ENCODE data around the gene GNRHR.
A peak's percentile ranks its signal among the peaks of the same experiment; 100 is the strongest.

GNRHR gene

GRCh38 chr4:67717586-67717985 is 36.6 kb downstream of the GNRHR start:
- no peak overlapping the region for H2AK5ac ChIP-seq (ENCODE audit: low read depth, low read length)
- no peak overlapping the region for H2AFZ ChIP-seq (ENCODE audit: low read length)
- peaks cover 9 to 15% of the 10 kb centered on the region in 2 donors for H3K4me1 ChIP-seq (ENCODE audit: control insufficient read depth in 2 of 2, insufficient read depth in 1 of 2, low read depth in 1 of 2, low read length in 2 of 2)
- H3K36me3 ChIP-seq (replicated peaks in 1 of 2; ENCODE audit: control insufficient read depth in 2 of 2, insufficient read depth in 2 of 2, low read length in 2 of 2) = peaks cover 0 to 22% of the 10 kb centered on the region in 2 donors
- no peak overlapping the region for H2BK5ac ChIP-seq (ENCODE audit: low read length)
- peaks cover 0 to 11% of the 10 kb centered on the region in 2 donors for H3K9me3 ChIP-seq (replicated peaks in 1 of 2; ENCODE audit: control insufficient read depth in 2 of 2, insufficient read depth in 1 of 2, low read depth in 1 of 2, low read length in 2 of 2)
- H4K91ac ChIP-seq (ENCODE audit: low read depth, low read length, poor library complexity) = no peak overlapping the region
- H2BK120ac ChIP-seq (ENCODE audit: low read depth, low read length) = no peak overlapping the region
- no peaks in the 10 kb centered on the region for H3K27me3 ChIP-seq (ENCODE audit: control insufficient read depth in 3 of 3, insufficient read depth in 3 of 3, low read depth in 1 of 3, low read length in 3 of 3)
- no peak overlapping the region for H3K23ac ChIP-seq (ENCODE audit: low read depth, low read length, poor library complexity)
- no peak overlapping the region for H2BK12ac ChIP-seq (ENCODE audit: low read length)
- no peak overlapping the region for H3K4me3 ChIP-seq (ENCODE audit: low read length in 2 of 2)
- no peak overlapping the region for H2BK15ac ChIP-seq (ENCODE audit: low read length)
- H3K27ac ChIP-seq (replicated peaks; ENCODE audit: low read length) = no peak overlapping the region
- peaks cover 4% of the 10 kb centered on the region for H3K79me1 ChIP-seq (ENCODE audit: low read depth, low read length)
- no peak overlapping the region for H3K18ac ChIP-seq (ENCODE audit: low read length)
- H3K9ac ChIP-seq (ENCODE audit: low read depth, low read length, poor library complexity) = no peak overlapping the region
- DNase-seq (ENCODE audit: low spot score) = no peak
- H4K8ac ChIP-seq (ENCODE audit: low read depth, low read length) = no peak overlapping the region
- H3K14ac ChIP-seq (ENCODE audit: low read length) = no peak overlapping the region
- no peak overlapping the region for H3K4ac ChIP-seq (ENCODE audit: low read length)
- no CpG with 5 or more reads among the region's 2 CpGs for WGBS, 2 donors (ENCODE audit: extremely low coverage in 2 of 2, insufficient read length in 2 of 2, insufficient replicate concordance in 1 of 2)
- H3K4me2 ChIP-seq (ENCODE audit: insufficient read depth, low read length, poor library complexity, severe bottlenecking) = no peak overlapping the region

- H2BK5ac ChIP-seq (ENCODE audit: low read length) = no peak overlapping the region
- H2BK12ac ChIP-seq (ENCODE audit: low read length) = no peak overlapping the region
- no peak overlapping the region for H2BK15ac ChIP-seq (ENCODE audit: low read length)
- H3K23ac ChIP-seq (ENCODE audit: low read depth, low read length, poor library complexity) = no peak overlapping the region
- no peak overlapping the region for H3K4me2 ChIP-seq (ENCODE audit: insufficient read depth, low read length, poor library complexity, severe bottlenecking)
- no peak overlapping the region for H3K27ac ChIP-seq (replicated peaks; ENCODE audit: low read length)
- no peak overlapping the region for H2AFZ ChIP-seq (ENCODE audit: low read length)
- no peak overlapping the region for H3K9ac ChIP-seq (ENCODE audit: low read depth, low read length, poor library complexity)
- no peak overlapping the region for H2BK120ac ChIP-seq (ENCODE audit: low read depth, low read length)
- H3K27me3 ChIP-seq (ENCODE audit: control insufficient read depth in 3 of 3, insufficient read depth in 3 of 3, low read depth in 1 of 3, low read length in 3 of 3) = no peaks in the 10 kb centered on the region
- H3K36me3 ChIP-seq (replicated peaks in 1 of 2; ENCODE audit: control insufficient read depth in 2 of 2, insufficient read depth in 2 of 2, low read length in 2 of 2) = peaks cover 0 to under 1% of the 10 kb centered on the region in 2 donors
- H2AK5ac ChIP-seq (ENCODE audit: low read depth, low read length) = no peak overlapping the region
- H3K14ac ChIP-seq (ENCODE audit: low read length) = no peak overlapping the region
- H3K9me3 ChIP-seq (replicated peaks in 1 of 2; ENCODE audit: control insufficient read depth in 2 of 2, insufficient read depth in 1 of 2, low read depth in 1 of 2, low read length in 2 of 2) = no peaks in the 10 kb centered on the region
- H4K8ac ChIP-seq (ENCODE audit: low read depth, low read length) = no peak overlapping the region
- peaks cover 4% of the 10 kb centered on the region for H3K79me1 ChIP-seq (ENCODE audit: low read depth, low read length)
- peaks cover 9 to 13% of the 10 kb centered on the region in 2 donors for H3K4me1 ChIP-seq (ENCODE audit: control insufficient read depth in 2 of 2, insufficient read depth in 1 of 2, low read depth in 1 of 2, low read length in 2 of 2)
- no peak overlapping the region for H3K4ac ChIP-seq (ENCODE audit: low read length)
- no peak overlapping the region for H4K91ac ChIP-seq (ENCODE audit: low read depth, low read length, poor library complexity)
- no CpG with 5 or more reads among the region's 6 CpGs for WGBS, 2 donors (ENCODE audit: extremely low coverage in 2 of 2, insufficient read length in 2 of 2, insufficient replicate concordance in 1 of 2)
- no peak overlapping the region for H3K4me3 ChIP-seq (ENCODE audit: low read length in 2 of 2)
- H3K18ac ChIP-seq (ENCODE audit: low read length) = no peak overlapping the region
- DNase-seq (ENCODE audit: low spot score) = no peak
Observed at GRCh38 chr4:67714955-67715354, 39.2 kb downstream of the GNRHR start.

- no peak overlapping the region for H2AFZ ChIP-seq (ENCODE audit: low read length)
- H2BK12ac ChIP-seq (ENCODE audit: low read length) = no peak overlapping the region
- WGBS, 2 donors (ENCODE audit: extremely low coverage in 2 of 2, insufficient read length in 2 of 2, insufficient replicate concordance in 1 of 2) = no CpG with 5 or more reads among the region's 1 CpG
- H3K79me1 ChIP-seq (ENCODE audit: low read depth, low read length) = peaks cover 4% of the 10 kb centered on the region
- H3K23ac ChIP-seq (ENCODE audit: low read depth, low read length, poor library complexity) = no peak overlapping the region
- H3K14ac ChIP-seq (ENCODE audit: low read length) = no peak overlapping the region
- no peak overlapping the region for H3K4ac ChIP-seq (ENCODE audit: low read length)
- DNase-seq (ENCODE audit: low spot score) = no peak
- no peak overlapping the region for H3K18ac ChIP-seq (ENCODE audit: low read length)
- H3K9me3 ChIP-seq (replicated peaks in 1 of 2; ENCODE audit: control insufficient read depth in 2 of 2, insufficient read depth in 1 of 2, low read depth in 1 of 2, low read length in 2 of 2) = no peaks in the 10 kb centered on the region
- H3K4me1 ChIP-seq (ENCODE audit: control insufficient read depth in 2 of 2, insufficient read depth in 1 of 2, low read depth in 1 of 2, low read length in 2 of 2) = peaks cover 9 to 13% of the 10 kb centered on the region in 2 donors
- H3K36me3 ChIP-seq (replicated peaks in 1 of 2; ENCODE audit: control insufficient read depth in 2 of 2, insufficient read depth in 2 of 2, low read length in 2 of 2) = no peaks in the 10 kb centered on the region
- H3K9ac ChIP-seq (ENCODE audit: low read depth, low read length, poor library complexity) = no peak overlapping the region
- no peak overlapping the region for H3K4me2 ChIP-seq (ENCODE audit: insufficient read depth, low read length, poor library complexity, severe bottlenecking)
- no peaks in the 10 kb centered on the region for H3K27me3 ChIP-seq (ENCODE audit: control insufficient read depth in 3 of 3, insufficient read depth in 3 of 3, low read depth in 1 of 3, low read length in 3 of 3)
- no peak overlapping the region for H2BK120ac ChIP-seq (ENCODE audit: low read depth, low read length)
- H3K27ac ChIP-seq (replicated peaks; ENCODE audit: low read length) = no peak overlapping the region
- H3K4me3 ChIP-seq (ENCODE audit: low read length in 2 of 2) = no peak overlapping the region
- no peak overlapping the region for H4K8ac ChIP-seq (ENCODE audit: low read depth, low read length)
- H2BK15ac ChIP-seq (ENCODE audit: low read length) = no peak overlapping the region
- H2BK5ac ChIP-seq (ENCODE audit: low read length) = no peak overlapping the region
- no peak overlapping the region for H2AK5ac ChIP-seq (ENCODE audit: low read depth, low read length)
- no peak overlapping the region for H4K91ac ChIP-seq (ENCODE audit: low read depth, low read length, poor library complexity)
Observed at GRCh38 chr4:67714248-67714583, 40.0 kb downstream of the GNRHR start.

- H3K4me1 ChIP-seq (ENCODE audit: control insufficient read depth in 2 of 2, insufficient read depth in 1 of 2, low read depth in 1 of 2, low read length in 2 of 2) = peaks cover 9 to 13% of the 10 kb centered on the region in 2 donors
- H2AK5ac ChIP-seq (ENCODE audit: low read depth, low read length) = no peak overlapping the region
- H2AFZ ChIP-seq (ENCODE audit: low read length) = no peak overlapping the region
- no peak overlapping the region for H3K14ac ChIP-seq (ENCODE audit: low read length)
- no peak overlapping the region for H2BK120ac ChIP-seq (ENCODE audit: low read depth, low read length)
- DNase-seq (ENCODE audit: low spot score) = no peak
- H3K9me3 ChIP-seq (replicated peaks in 1 of 2; ENCODE audit: control insufficient read depth in 2 of 2, insufficient read depth in 1 of 2, low read depth in 1 of 2, low read length in 2 of 2) = no peaks in the 10 kb centered on the region
- no peaks in the 10 kb centered on the region for H3K36me3 ChIP-seq (replicated peaks in 1 of 2; ENCODE audit: control insufficient read depth in 2 of 2, insufficient read depth in 2 of 2, low read length in 2 of 2)
- no CpG with 5 or more reads among the region's 12 CpGs for whole genome bisulfite sequencing, 2 donors (ENCODE audit: extremely low coverage in 2 of 2, insufficient read length in 2 of 2, insufficient replicate concordance in 1 of 2)
- no peak overlapping the region for H2BK15ac ChIP-seq (ENCODE audit: low read length)
- peak overlapping the region; percentile 68 for H4K8ac ChIP-seq (ENCODE audit: low read depth, low read length)
- no peak overlapping the region for H3K18ac ChIP-seq (ENCODE audit: low read length)
- no peak overlapping the region for H3K27ac ChIP-seq (replicated peaks; ENCODE audit: low read length)
- no peak overlapping the region for H3K4me2 ChIP-seq (ENCODE audit: insufficient read depth, low read length, poor library complexity, severe bottlenecking)
- no peak overlapping the region for H2BK5ac ChIP-seq (ENCODE audit: low read length)
- peaks cover 2% of the 10 kb centered on the region for H3K79me1 ChIP-seq (ENCODE audit: low read depth, low read length)
- no peak overlapping the region for H3K9ac ChIP-seq (ENCODE audit: low read depth, low read length, poor library complexity)
- no peaks in the 10 kb centered on the region for H3K27me3 ChIP-seq (ENCODE audit: control insufficient read depth in 3 of 3, insufficient read depth in 3 of 3, low read depth in 1 of 3, low read length in 3 of 3)
- no peak overlapping the region for H3K4me3 ChIP-seq (ENCODE audit: low read length in 2 of 2)
- no peak overlapping the region for H3K23ac ChIP-seq (ENCODE audit: low read depth, low read length, poor library complexity)
- H4K91ac ChIP-seq (ENCODE audit: low read depth, low read length, poor library complexity) = no peak overlapping the region
- H2BK12ac ChIP-seq (ENCODE audit: low read length) = no peak overlapping the region
- H3K4ac ChIP-seq (ENCODE audit: low read length) = no peak overlapping the region
Observed at GRCh38 chr4:67713529-67714247, 40.5 kb downstream of the GNRHR start.
